MM.1S (cell line): ENCODE measurements around the gene SMLR1.

Experiments used
- DNase-seq: peaks from one replicate; pipeline ENCODE4 v3.0.0-alpha.2; 2015
- H2AFZ ChIP-seq: fragments of 300-600 bp; sonication (generic); 2 replicates; pipeline ENCODE4 v1.6.0; 2016; ENCODE audit warnings: antibody characterized with exemption, low read length
- H3F3A ChIP-seq: fragments of 300-600 bp; sonication (generic); 2 replicates; pipeline ENCODE4 v1.6.1; 2016; ENCODE audit warnings: mild to moderate bottlenecking, antibody characterized with exemption, low read length, moderate library complexity, mixed read lengths; ENCODE audit not compliant: insufficient read depth
- H3K27ac ChIP-seq: fragments of 300-600 bp; sonication (generic); 2 replicates; pipeline ENCODE4 v1.5.1; 2016; ENCODE audit warnings: mild to moderate bottlenecking, low read length
- H3K27me3 ChIP-seq: fragments of 300-600 bp; sonication (generic); replicated peaks from 2 replicates; pipeline ENCODE4 v1.6.0; 2016; ENCODE audit warnings: low read length; ENCODE audit not compliant: insufficient read depth
- H3K36me3 ChIP-seq: fragments of 300-600 bp; sonication (generic); replicated peaks from 2 replicates; pipeline ENCODE4 v1.6.1; 2016; ENCODE audit warnings: mild to moderate bottlenecking, low read length, mixed read lengths; ENCODE audit not compliant: insufficient read depth
- H3K4me1 ChIP-seq: fragments of 300-600 bp; sonication (generic); 2 replicates; pipeline ENCODE4 v1.6.1; 2016; ENCODE audit warnings: low read length, mixed read lengths
- H3K4me2 ChIP-seq: fragments of 300-600 bp; sonication (generic); 2 replicates; pipeline ENCODE4 v1.6.0; 2016; ENCODE audit warnings: low read depth, low read length
- H3K4me3 ChIP-seq: fragments of 300-600 bp; sonication (generic); 2 replicates; pipeline ENCODE4 v1.5.1; 2016; ENCODE audit warnings: low read length, mixed read lengths
- H3K79me2 ChIP-seq: fragments of 300-600 bp; sonication (generic); 2 replicates; pipeline ENCODE4 v1.6.1; 2016; ENCODE audit warnings: mixed run types, low read length, mixed read lengths
- H3K9ac ChIP-seq: fragments of 300-600 bp; sonication (generic); 2 replicates; pipeline ENCODE4 v1.6.1; 2016; ENCODE audit warnings: low read length, mixed read lengths
- H3K9me2 ChIP-seq: fragments of 300-600 bp; sonication (generic); replicated peaks from 2 replicates; pipeline ENCODE4 v1.6.1; 2016; ENCODE audit warnings: mild to moderate bottlenecking, low read length, mixed read lengths; ENCODE audit not compliant: insufficient read depth
- H3K9me3 ChIP-seq: fragments of 300-600 bp; sonication (generic); replicated peaks from 2 replicates; pipeline ENCODE4 v1.6.1; 2016; ENCODE audit warnings: mild to moderate bottlenecking, low read length, mixed read lengths; ENCODE audit not compliant: insufficient read depth
- H4K20me1 ChIP-seq: fragments of 300-600 bp; sonication (generic); 2 replicates; pipeline ENCODE4 v1.6.1; 2016; ENCODE audit warnings: mild to moderate bottlenecking, low read length, moderate library complexity, mixed read lengths; ENCODE audit not compliant: insufficient read depth
- CTCF ChIP-seq: fragments of 300-600 bp; sonication (generic); IDR thresholded peaks from 2 replicates; pipeline ENCODE4 v1.5.1; 2016; ENCODE audit warnings: antibody characterized with exemption, low read length, mixed read lengths
- EZH2 ChIP-seq: fragments of 300-600 bp; sonication (generic); optimal IDR thresholded peaks from 2 replicates; pipeline ENCODE3; 2017; ENCODE audit warnings: low read depth, mild to moderate bottlenecking, antibody characterized with exemption, low read length, mixed read lengths
- EZH2phosphoT487 ChIP-seq: fragments of 300-600 bp; sonication (generic); IDR thresholded peaks from 2 replicates; pipeline ENCODE4 v1.6.1; 2018; ENCODE audit warnings: antibody characterized with exemption, low read length

The SMLR1 gene

GRCh38 chr6:130862370-130862769, 35.2 kb downstream of the SMLR1 start:
- H4K20me1 ChIP-seq: no peaks in the 10 kb centered on the region
- H3K27me3 ChIP-seq: no peaks in the 10 kb centered on the region
- H3K9ac ChIP-seq: no peak overlapping the region
- peaks cover 17% of the 10 kb centered on the region for H3F3A ChIP-seq
- H3K27ac ChIP-seq: no peak overlapping the region
- no peak for DNase-seq
- no peaks in the 10 kb centered on the region for H3K36me3 ChIP-seq
- H2AFZ ChIP-seq: no peak overlapping the region
- H3K9me2 ChIP-seq: no peaks in the 10 kb centered on the region
- H3K9me3 ChIP-seq: no peaks in the 10 kb centered on the region
- H3K4me3 ChIP-seq: no peak overlapping the region
- peaks cover 47% of the 10 kb centered on the region for H3K4me1 ChIP-seq
- H3K79me2 ChIP-seq: no peaks in the 10 kb centered on the region
- no peak for TF ChIP-seq CTCF
- TF ChIP-seq EZH2: no peak
- no peak for TF ChIP-seq EZH2phosphoT487
- no peak overlapping the region for H3K4me2 ChIP-seq

GRCh38 chr6:130863415-130864230, 36.4 kb downstream of the SMLR1 start:
- Histone ChIP-seq H3K4me3 (no peak overlapping the region), H3K9me2 (no peaks in the 10 kb centered on the region)

GRCh38 chr6:130864344-130864743, 37.1 kb downstream of the SMLR1 start:
- peaks cover 36% of the 10 kb centered on the region for H3K4me1 ChIP-seq
- H4K20me1 ChIP-seq: no peaks in the 10 kb centered on the region
- H3K9ac ChIP-seq: no peak overlapping the region
- H3K79me2 ChIP-seq: no peaks in the 10 kb centered on the region
- no peaks in the 10 kb centered on the region for H3K9me3 ChIP-seq
- H3K9me2 ChIP-seq: no peaks in the 10 kb centered on the region
- no peaks in the 10 kb centered on the region for H3K36me3 ChIP-seq
- H3K4me2 ChIP-seq: no peak overlapping the region
- H3K27ac ChIP-seq: no peak overlapping the region
- H3F3A ChIP-seq: peaks cover 17% of the 10 kb centered on the region
- H2AFZ ChIP-seq: no peak overlapping the region
- H3K4me3 ChIP-seq: no peak overlapping the region
- no peaks in the 10 kb centered on the region for H3K27me3 ChIP-seq
- DNase-seq: no peak
- no peak for TF ChIP-seq EZH2phosphoT487
- no peak for TF ChIP-seq CTCF
- no peak for TF ChIP-seq EZH2

More at GRCh38 chr6:130863415-130864230, 36.4 kb downstream of the SMLR1 start:
- DNase-seq: no peak
- H2AFZ ChIP-seq: no peak overlapping the region
- H3F3A ChIP-seq: peaks cover 17% of the 10 kb centered on the region
- H3K9ac ChIP-seq: no peak overlapping the region
- no peaks in the 10 kb centered on the region for H3K27me3 ChIP-seq
- no peaks in the 10 kb centered on the region for H3K79me2 ChIP-seq
- H3K27ac ChIP-seq: no peak overlapping the region
- H3K4me1 ChIP-seq: peaks cover 43% of the 10 kb centered on the region
- H3K9me3 ChIP-seq: no peaks in the 10 kb centered on the region
- no peak overlapping the region for H3K4me2 ChIP-seq
- no peak for TF ChIP-seq EZH2
- TF ChIP-seq EZH2phosphoT487: no peak
- no peak for TF ChIP-seq CTCF
- no peaks in the 10 kb centered on the region for H3K36me3 ChIP-seq
- no peaks in the 10 kb centered on the region for H4K20me1 ChIP-seq
